ENCODE data around the gene ARL15. TPM values are rescaled to one million over a fixed set of nuclear protein-coding genes. Genes with fewer than 3 reads are reported as not detected.
"Not testable (repeated sequence)": the region's sequence is repeated elsewhere in the genome, so short reads cannot be mapped to it uniquely, and the experiment has no call there.

The ARL15 gene
- total RNA-seq, 1 donor from 2014 or later, result 28.9 TPM

DNA sequence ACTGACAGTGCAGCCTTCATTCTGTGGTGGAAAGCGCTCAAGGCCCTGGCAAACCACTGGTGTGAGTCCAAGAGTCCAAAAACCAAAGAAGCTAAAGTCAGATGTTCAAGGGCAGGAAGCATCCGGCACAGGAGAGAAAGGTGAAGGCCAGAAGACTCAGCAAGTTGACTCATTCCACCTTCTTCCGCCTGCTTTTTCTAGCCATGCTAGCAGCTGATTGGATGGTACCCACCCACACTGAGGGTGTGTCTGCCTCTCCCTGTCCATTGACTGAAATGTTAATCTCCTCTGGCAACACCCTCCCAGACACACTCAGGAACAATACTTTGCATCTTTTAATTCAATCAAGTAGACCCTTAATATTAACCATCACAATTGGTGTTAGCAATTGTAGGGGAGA, 453.9 kb downstream of the ARL15 start:
- TF ChIP-seq, protein P1, sequence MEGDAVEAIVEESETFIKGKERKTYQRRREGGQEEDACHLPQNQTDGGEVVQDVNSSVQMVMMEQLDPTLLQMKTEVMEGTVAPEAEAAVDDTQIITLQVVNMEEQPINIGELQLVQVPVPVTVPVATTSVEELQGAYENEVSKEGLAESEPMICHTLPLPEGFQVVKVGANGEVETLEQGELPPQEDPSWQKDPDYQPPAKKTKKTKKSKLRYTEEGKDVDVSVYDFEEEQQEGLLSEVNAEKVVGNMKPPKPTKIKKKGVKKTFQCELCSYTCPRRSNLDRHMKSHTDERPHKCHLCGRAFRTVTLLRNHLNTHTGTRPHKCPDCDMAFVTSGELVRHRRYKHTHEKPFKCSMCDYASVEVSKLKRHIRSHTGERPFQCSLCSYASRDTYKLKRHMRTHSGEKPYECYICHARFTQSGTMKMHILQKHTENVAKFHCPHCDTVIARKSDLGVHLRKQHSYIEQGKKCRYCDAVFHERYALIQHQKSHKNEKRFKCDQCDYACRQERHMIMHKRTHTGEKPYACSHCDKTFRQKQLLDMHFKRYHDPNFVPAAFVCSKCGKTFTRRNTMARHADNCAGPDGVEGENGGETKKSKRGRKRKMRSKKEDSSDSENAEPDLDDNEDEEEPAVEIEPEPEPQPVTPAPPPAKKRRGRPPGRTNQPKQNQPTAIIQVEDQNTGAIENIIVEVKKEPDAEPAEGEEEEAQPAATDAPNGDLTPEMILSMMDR (IDR thresholded peaks at IDR 0.05; ENCODE audit: unreplicated experiment), result no peak
- H3K36me3 Mint-ChIP-seq (ENCODE audit: insufficient read depth), result peaks cover 2% of the 10 kb centered on the region
- no peak for DNase-seq (ENCODE audit: low spot score, unreplicated experiment)
- H3K4me1 Mint-ChIP-seq (ENCODE audit: low read depth), result no peaks in the 10 kb centered on the region
- no peak overlapping the region for H3K27ac Mint-ChIP-seq
- H3K9me3 Mint-ChIP-seq (ENCODE audit: low read depth), result peaks cover 26% of the 10 kb centered on the region
- H3K27me3 Mint-ChIP-seq, result no peaks in the 10 kb centered on the region
- H3K4me3 Mint-ChIP-seq (ENCODE audit: low read depth), result no peak overlapping the region

DNA sequence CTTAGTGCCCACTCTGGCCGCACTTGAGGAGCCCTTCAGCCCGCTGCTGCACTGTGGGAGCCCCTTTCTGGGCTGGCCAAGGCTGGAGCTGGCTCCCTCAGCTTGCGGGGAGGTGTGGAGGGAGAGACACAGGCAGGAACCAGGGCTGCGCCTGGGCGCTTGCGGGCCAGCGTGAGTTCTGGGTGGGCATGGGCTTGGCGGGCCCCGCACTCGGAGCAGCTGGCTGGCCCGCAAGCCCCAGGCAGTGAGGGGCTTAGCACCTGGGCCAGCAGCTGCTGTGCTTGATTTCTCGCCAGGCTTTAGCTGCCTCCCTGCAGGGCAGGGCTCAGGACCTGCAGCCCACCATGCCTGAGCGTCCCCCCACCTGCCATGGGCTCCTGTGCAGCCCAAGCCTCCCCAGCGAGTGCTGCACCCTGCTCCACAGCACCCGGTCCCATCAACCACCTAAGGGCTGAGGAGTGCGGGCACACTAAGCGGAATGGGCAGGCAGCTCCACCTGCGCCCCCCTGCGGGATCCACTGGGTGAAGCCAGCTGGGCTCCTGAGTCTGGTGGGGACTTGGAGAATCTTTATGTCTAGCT, 473.4 kb downstream of the ARL15 start:
- not testable (repeated sequence) for H3K4me1 Mint-ChIP-seq (ENCODE audit: low read depth); H3K4me3 Mint-ChIP-seq (ENCODE audit: low read depth); H3K27ac Mint-ChIP-seq; H3K36me3 Mint-ChIP-seq (ENCODE audit: insufficient read depth); DNase-seq (ENCODE audit: low spot score, unreplicated experiment); H3K27me3 Mint-ChIP-seq
- H3K9me3 Mint-ChIP-seq (ENCODE audit: low read depth), result peaks cover 15% of the 10 kb centered on the region

DNA sequence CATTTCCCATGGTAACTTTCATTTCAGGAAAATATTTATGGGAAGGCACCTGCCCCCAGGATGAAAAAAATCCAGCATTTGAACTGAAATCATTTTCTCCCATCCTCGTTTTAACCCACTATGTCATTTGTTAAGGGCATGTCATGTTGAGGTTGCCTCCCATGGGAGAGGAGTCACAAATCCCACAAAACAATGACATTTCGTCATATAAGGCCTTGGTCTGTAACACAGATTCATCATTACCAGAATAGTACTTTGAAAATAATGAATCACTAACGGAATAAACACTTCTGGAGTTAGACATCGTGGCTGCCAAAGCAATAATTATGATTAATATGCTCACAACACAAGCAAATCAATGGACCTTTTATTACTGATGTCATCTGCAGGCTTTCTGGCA, 475.9 kb downstream of the ARL15 start:
- no peak for DNase-seq (ENCODE audit: low spot score, unreplicated experiment)
- Mint-ChIP-seq H3K4me1 (ENCODE audit: low read depth) (no peaks in the 10 kb centered on the region), H3K27ac (no peak overlapping the region), H3K9me3 (ENCODE audit: low read depth) (peaks cover 8% of the 10 kb centered on the region), H3K4me3 (ENCODE audit: low read depth) (no peak overlapping the region), H3K27me3 (no peaks in the 10 kb centered on the region), H3K36me3 (ENCODE audit: insufficient read depth) (no peaks in the 10 kb centered on the region)
- TF ChIP-seq, protein P1 (IDR thresholded peaks at IDR 0.05; ENCODE audit: unreplicated experiment), result no peak

Small RNA genes lying within 50 kb of the gene (microRNA-seq; reads per million reads assigned to microRNA genes)
- gene MIR4459 (ENCODE audit: borderline number of aligned reads, unreplicated experiment) (not detected), gene MIR581 (ENCODE audit: borderline number of aligned reads, unreplicated experiment) (not detected)

Other genes with a start within 250 kb of the ARL15 start
- not detected in 2 replicates for gene HSPB3, start 145.1 kb upstream of the ARL15 start, total RNA-seq
- gene SNX18, start 207.2 kb upstream of the ARL15 start, total RNA-seq, result 26.3 and 28.6 TPM in 2 replicates